ENCODE results near the gene FBP2. TPM values are rescaled to one million over a fixed set of nuclear protein-coding genes. Genes with fewer than 3 reads are reported as not detected.

Gene FBP2
- total RNA-seq, 2 experiments from 2014 or later: not detected

- Histone ChIP-seq H3K9me3 (ENCODE audit: low read length) (peaks cover 4% of the 10 kb centered on the region; the same call in 1 of the 2 replicates), H3K4me1 (ENCODE audit: insufficient read depth, low read length, poor library complexity, severe bottlenecking) (peaks cover 38% of the 10 kb centered on the region), H2AFZ (ENCODE audit: low read length) (peak overlapping the region; percentile 28; the same call in 1 of the 2 replicates), H3K27ac (ENCODE audit: low read depth, low read length, poor library complexity, severe bottlenecking) (no peak overlapping the region), H3K4me2 (ENCODE audit: low read length) (no peak overlapping the region), H4K20me1 (ENCODE audit: insufficient read depth, low read length) (no peaks in the 10 kb centered on the region), H3K4me3 (ENCODE audit: low read depth, low read length, poor library complexity, severe bottlenecking) (no peak overlapping the region), H3K79me2 (ENCODE audit: insufficient read depth, low read depth, low read length) (no peaks in the 10 kb centered on the region), H3K9me2 (ENCODE audit: insufficient read depth, low read length) (no peaks in the 10 kb centered on the region), H3K36me3 (ENCODE audit: insufficient read depth, low read length) (no peaks in the 10 kb centered on the region)
- POLR2A ChIA-PET: no interaction called here
- intact Hi-C loops (cut with micrococcal nuclease; ENCODE audit: unreplicated experiment): no loop called here
- no peak for DNase-seq (ENCODE audit: low spot score)
- CTCF ChIA-PET (ENCODE audit: unreplicated experiment): no interaction called here
- BruUV-seq (replicated peaks): no TSS peak
- no peak for TF ChIP-seq CTCF (conservative IDR thresholded peaks at IDR 0.05; ENCODE audit: low read length)
- TF ChIP-seq EZH2phosphoT487 (IDR thresholded peaks at IDR 0.05; ENCODE audit: borderline replicate concordance, low read depth, low read length): no peak
These were observed 9.1 kb downstream of the FBP2 start for GRCh38 chr9:94584555-94584954.

- H3K79me2 ChIP-seq (ENCODE audit: insufficient read depth, low read depth, low read length): no peaks in the 10 kb centered on the region
- ChIA-PET CTCF (ENCODE audit: unreplicated experiment) (no interaction called here), POLR2A (no interaction called here)
- no peak overlapping the region for H3K4me3 ChIP-seq (ENCODE audit: low read depth, low read length, poor library complexity, severe bottlenecking)
- peaks cover 6% of the 10 kb centered on the region; the same call in 1 of the 2 replicates for H3K9me3 ChIP-seq (ENCODE audit: low read length)
- no TSS peak for BruUV-seq (replicated peaks)
- no peak for DNase-seq (ENCODE audit: low spot score)
- peaks cover 52% of the 10 kb centered on the region for H3K4me1 ChIP-seq (ENCODE audit: insufficient read depth, low read length, poor library complexity, severe bottlenecking)
- H3K36me3 ChIP-seq (ENCODE audit: insufficient read depth, low read length): no peaks in the 10 kb centered on the region
- H3K27ac ChIP-seq (ENCODE audit: low read depth, low read length, poor library complexity, severe bottlenecking): no peak overlapping the region
- no peaks in the 10 kb centered on the region for H3K9me2 ChIP-seq (ENCODE audit: insufficient read depth, low read length)
- H3K4me2 ChIP-seq (ENCODE audit: low read length): no peak overlapping the region
- no peaks in the 10 kb centered on the region for H4K20me1 ChIP-seq (ENCODE audit: insufficient read depth, low read length)
- H2AFZ ChIP-seq (ENCODE audit: low read length): no peak overlapping the region
- intact Hi-C loops (cut with micrococcal nuclease; ENCODE audit: unreplicated experiment): no loop called here
- TF ChIP-seq EZH2phosphoT487 (IDR thresholded peaks at IDR 0.05; ENCODE audit: borderline replicate concordance, low read depth, low read length): no peak
- TF ChIP-seq CTCF (conservative IDR thresholded peaks at IDR 0.05; ENCODE audit: low read length): no peak
These were observed 11.9 kb downstream of the FBP2 start for GRCh38 chr9:94581728-94582127.

GRCh38 chr9:94577571-94577970, 16.1 kb downstream of the FBP2 start:
- H3K4me2 ChIP-seq (ENCODE audit: low read length): peak overlapping the region; percentile 27
- H4K20me1 ChIP-seq (ENCODE audit: insufficient read depth, low read length): no peaks in the 10 kb centered on the region
- ChIA-PET CTCF (ENCODE audit: unreplicated experiment) (no interaction called here), POLR2A (interaction anchor here (1.0 to 1.3 kb wide), 2 partner anchors 9 to 15 kb away, joined by 4 to 5 read pairs; no protein-coding TSS in a partner anchor)
- peaks cover 6% of the 10 kb centered on the region; the same call in 1 of the 2 replicates for H3K9me3 ChIP-seq (ENCODE audit: low read length)
- no peaks in the 10 kb centered on the region for H3K9me2 ChIP-seq (ENCODE audit: insufficient read depth, low read length)
- intact Hi-C loops (cut with micrococcal nuclease; ENCODE audit: unreplicated experiment): no loop called here
- H3K79me2 ChIP-seq (ENCODE audit: insufficient read depth, low read depth, low read length): no peaks in the 10 kb centered on the region
- peak overlapping the region; percentile 47 for H3K27ac ChIP-seq (ENCODE audit: low read depth, low read length, poor library complexity, severe bottlenecking)
- no peak for DNase-seq (ENCODE audit: low spot score)
- no TSS peak for BruUV-seq (replicated peaks)
- H3K4me1 ChIP-seq (ENCODE audit: insufficient read depth, low read length, poor library complexity, severe bottlenecking): peaks cover 38% of the 10 kb centered on the region
- TF ChIP-seq CTCF (conservative IDR thresholded peaks at IDR 0.05; ENCODE audit: low read length) (no peak), EZH2phosphoT487 (IDR thresholded peaks at IDR 0.05; ENCODE audit: borderline replicate concordance, low read depth, low read length) (no peak)
- no peaks in the 10 kb centered on the region for H3K36me3 ChIP-seq (ENCODE audit: insufficient read depth, low read length)
- peak overlapping the region; percentile 80; the same call in 1 of the 2 replicates for H2AFZ ChIP-seq (ENCODE audit: low read length)
- H3K4me3 ChIP-seq (ENCODE audit: low read depth, low read length, poor library complexity, severe bottlenecking): no peak overlapping the region
